Retinal pigment epithelial cell (primary cell): ENCODE results near the gene VPREB1.
"Not testable (repeated sequence)": the region's sequence is repeated elsewhere in the genome, so short reads cannot be mapped to it uniquely, and the experiment has no call there.

Experiments used
- DNase-seq: peaks from one replicate; pipeline ENCODE4 v3.0.0-alpha.2; 2010; ENCODE audit warnings: low read depth
- H3K4me3 ChIP-seq: 2 replicates; pipeline ENCODE4 v1.5.1; 2011; ENCODE audit warnings: mild to moderate bottlenecking, low read length, control low read depth, moderate library complexity
- CTCF ChIP-seq: conservative IDR thresholded peaks from 2 replicates; pipeline ENCODE4 v1.5.1; 2011; ENCODE audit warnings: low read depth, low read length, control low read depth, inconsistent platforms

The VPREB1 gene

GRCh38 chr22:22248878-22249277 is 4.3 kb downstream of the VPREB1 start:
- TF ChIP-seq CTCF = no peak
- DNase-seq = no peak
- H3K4me3 ChIP-seq = no peak overlapping the region

GRCh38 chr22:22250651-22251050 is 6.1 kb downstream of the VPREB1 start:
- H3K4me3 ChIP-seq, DNase-seq: not testable (repeated sequence)

GRCh38 chr22:22256133-22256532 is 11.5 kb downstream of the VPREB1 start:
- H3K4me3 ChIP-seq, DNase-seq: not testable (repeated sequence)

GRCh38 chr22:22258597-22259415 is 14.2 kb downstream of the VPREB1 start:
- not testable (repeated sequence) for DNase-seq, H3K4me3 ChIP-seq

- H3K4me3 ChIP-seq, DNase-seq: not testable (repeated sequence)
Observed at GRCh38 chr22:22260169-22260568, 15.6 kb downstream of the VPREB1 start.

GRCh38 chr22:22260586-22260985 is 16.0 kb downstream of the VPREB1 start:
- not testable (repeated sequence) for H3K4me3 ChIP-seq, DNase-seq

- DNase-seq = peak; percentile 10
Observed at GRCh38 chr22:22262332-22263074, 17.9 kb downstream of the VPREB1 start.

GRCh38 chr22:22263823-22264222 is 19.2 kb downstream of the VPREB1 start:
- DNase-seq = not testable (repeated sequence)

More at GRCh38 chr22:22262332-22263074, 17.9 kb downstream of the VPREB1 start:
- H3K4me3 ChIP-seq = not testable (repeated sequence)

GRCh38 chr22:22270036-22270676 is 25.6 kb downstream of the VPREB1 start:
- DNase-seq = not testable (repeated sequence)

More at GRCh38 chr22:22263823-22264222, 19.2 kb downstream of the VPREB1 start:
- H3K4me3 ChIP-seq = not testable (repeated sequence)

GRCh38 chr22:22277423-22277822 is 32.8 kb downstream of the VPREB1 start:
- DNase-seq, H3K4me3 ChIP-seq: not testable (repeated sequence)

More at GRCh38 chr22:22270036-22270676, 25.6 kb downstream of the VPREB1 start:
- not testable (repeated sequence) for H3K4me3 ChIP-seq

- not testable (repeated sequence) for DNase-seq, H3K4me3 ChIP-seq
Observed at GRCh38 chr22:22284962-22285756, 40.6 kb downstream of the VPREB1 start.

GRCh38 chr22:22286390-22287105 is 42.0 kb downstream of the VPREB1 start:
- not testable (repeated sequence) for DNase-seq

GRCh38 chr22:22287106-22287626 is 42.6 kb downstream of the VPREB1 start:
- not testable (repeated sequence) for DNase-seq, H3K4me3 ChIP-seq

More at GRCh38 chr22:22286390-22287105, 42.0 kb downstream of the VPREB1 start:
- not testable (repeated sequence) for H3K4me3 ChIP-seq

GRCh38 chr22:22289666-22290065 is 45.1 kb downstream of the VPREB1 start:
- not testable (repeated sequence) for DNase-seq, H3K4me3 ChIP-seq

- DNase-seq = not testable (repeated sequence)
Observed at GRCh38 chr22:22291129-22291806, 46.7 kb downstream of the VPREB1 start.

GRCh38 chr22:22292656-22293055 is 48.1 kb downstream of the VPREB1 start:
- DNase-seq = not testable (repeated sequence)

More at GRCh38 chr22:22291129-22291806, 46.7 kb downstream of the VPREB1 start:
- H3K4me3 ChIP-seq = not testable (repeated sequence)

More at GRCh38 chr22:22292656-22293055, 48.1 kb downstream of the VPREB1 start:
- H3K4me3 ChIP-seq = not testable (repeated sequence)
